ENCODE results near the gene MAP3K5. TPM values are rescaled to one million over a fixed set of nuclear protein-coding genes. Genes with fewer than 3 reads are reported as not detected.
A peak's percentile ranks its signal among the peaks of the same experiment; 100 is the strongest.

The MAP3K5 gene
- polyA plus RNA-seq, 6 donors from 2014 or later = 5.8 to 15.5 (median 10.1) TPM

DNA sequence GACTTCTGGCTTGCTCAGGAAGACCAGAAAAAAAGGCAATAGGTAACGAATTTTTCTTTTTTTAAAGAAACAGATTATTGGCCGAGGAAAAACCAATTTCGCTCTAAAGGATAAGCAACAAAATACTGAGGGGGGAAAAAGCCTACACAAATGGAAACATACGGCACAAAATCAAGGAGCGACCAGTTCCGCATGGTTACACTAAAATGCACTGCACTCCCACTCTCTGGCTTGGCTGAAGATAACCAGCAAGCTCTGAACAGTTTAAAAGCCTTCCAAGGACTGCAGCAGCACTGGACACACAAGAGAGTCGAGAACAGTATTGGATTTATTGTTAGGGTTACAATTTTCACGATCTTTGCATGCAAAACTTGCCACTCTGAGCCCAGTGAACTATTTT, 241.2 kb downstream of the MAP3K5 start:
- Mint-ChIP-seq H3K9me3 (no peaks in the 10 kb centered on the region), H3K36me3 (no peaks in the 10 kb centered on the region), H3K4me1 (peaks cover 0 to 9% (median 5%) of the 10 kb centered on the region in 3 donors), H3K27ac (peak overlapping the region in 1 of 6 donors; percentile 52), H3K27me3 (peaks cover 29 to 32% (median 30%) of the 10 kb centered on the region in 3 donors), H3K4me3 (peak overlapping the region; percentile 63 to 87 (median 73))
- ATAC-seq (ENCODE audit: low read depth in 2 of 2) (no peak), DNase-seq (no peak)

DNA sequence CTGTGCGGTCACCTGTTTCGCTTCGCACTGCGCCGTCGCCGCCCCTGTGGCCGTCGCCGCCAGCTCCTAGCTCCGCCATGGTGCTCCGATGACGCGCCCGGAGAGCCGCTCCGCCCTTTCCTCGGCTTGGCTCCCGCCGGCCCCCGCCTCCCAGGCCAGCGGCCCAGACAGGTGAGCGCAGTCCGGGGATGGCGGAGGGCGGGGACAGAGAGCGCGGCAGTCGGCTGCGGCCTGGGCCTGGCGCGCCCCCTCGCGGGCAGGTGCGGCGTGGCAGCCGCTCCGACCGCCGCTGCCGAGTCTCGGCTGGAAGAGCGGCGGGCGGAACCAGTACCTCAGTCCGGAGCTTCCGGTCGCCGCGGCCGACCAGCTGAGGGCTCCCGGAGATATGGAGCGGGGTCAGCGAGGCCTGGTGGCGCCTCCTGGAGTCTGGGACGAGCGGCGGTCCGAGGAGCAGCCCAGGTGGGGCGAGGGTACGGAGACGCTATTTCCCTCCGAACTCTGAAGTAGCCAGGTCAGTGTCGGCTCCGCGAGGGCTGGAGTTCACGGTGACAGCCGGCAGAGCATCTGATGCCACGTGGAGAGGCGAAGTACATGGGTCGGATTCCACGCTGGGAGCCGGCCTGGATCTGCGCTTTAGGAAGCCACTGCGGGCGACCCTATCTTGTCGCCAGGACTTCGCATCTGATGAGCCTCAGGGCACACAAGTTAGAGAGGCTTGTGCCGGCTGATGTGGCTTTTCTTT, 241.8 kb downstream of the MAP3K5 start, which contains the start of gene MAP7:
MAP7 (minus strand) TSS at position 93 of the 742 bp plus-strand sequence; CDS start at position 79, 14 bp downstream.
- H3K4me3 Mint-ChIP-seq = peak within 1 kb of the TSS; percentile 68 to 87 (median 80)
- H3K4me1 Mint-ChIP-seq = peaks cover 0 to 9% (median 5%) of the 10 kb centered on the region in 3 donors
- peak within 1 kb of the TSS in 3 of 6 donors; percentile 12 to 52 (median 36) for H3K27ac Mint-ChIP-seq
- peak; percentile 79 to 83 for ATAC-seq (ENCODE audit: low read depth in 2 of 2)
- H3K27me3 Mint-ChIP-seq = peaks cover 33 to 34% (median 33%) of the 10 kb centered on the region in 3 donors
- H3K36me3 Mint-ChIP-seq = no peaks in the 10 kb centered on the region
- peak; percentile 52 for DNase-seq
- no peaks in the 10 kb centered on the region for H3K9me3 Mint-ChIP-seq

DNA sequence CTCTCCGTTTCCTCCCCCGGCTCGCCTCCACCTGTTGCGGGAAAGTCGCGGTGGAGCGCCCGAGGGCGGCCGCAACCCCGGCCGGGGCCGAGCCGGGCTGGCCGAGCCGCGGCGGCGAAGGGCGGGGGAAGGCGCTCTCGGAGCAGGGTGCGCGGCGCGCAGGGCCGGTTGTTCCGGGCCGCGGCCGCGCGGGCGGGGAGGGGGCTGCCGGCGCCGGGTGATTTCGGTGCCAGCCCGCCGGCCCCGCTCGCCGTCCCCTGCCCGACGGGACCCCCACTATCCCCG, 242.3 kb downstream of the MAP3K5 start:
- Mint-ChIP-seq H3K27me3 (peaks cover 38 to 39% (median 38%) of the 10 kb centered on the region in 3 donors), H3K4me3 (peak overlapping the region in 5 of 8 donors; percentile 41 to 83 (median 68)), H3K4me1 (peaks cover 0 to 9% (median 5%) of the 10 kb centered on the region in 3 donors), H3K27ac (no peak overlapping the region), H3K36me3 (no peaks in the 10 kb centered on the region), H3K9me3 (no peaks in the 10 kb centered on the region)
- peak; percentile 54 to 63 for ATAC-seq (ENCODE audit: low read depth in 2 of 2)
- DNase-seq = no peak

DNA sequence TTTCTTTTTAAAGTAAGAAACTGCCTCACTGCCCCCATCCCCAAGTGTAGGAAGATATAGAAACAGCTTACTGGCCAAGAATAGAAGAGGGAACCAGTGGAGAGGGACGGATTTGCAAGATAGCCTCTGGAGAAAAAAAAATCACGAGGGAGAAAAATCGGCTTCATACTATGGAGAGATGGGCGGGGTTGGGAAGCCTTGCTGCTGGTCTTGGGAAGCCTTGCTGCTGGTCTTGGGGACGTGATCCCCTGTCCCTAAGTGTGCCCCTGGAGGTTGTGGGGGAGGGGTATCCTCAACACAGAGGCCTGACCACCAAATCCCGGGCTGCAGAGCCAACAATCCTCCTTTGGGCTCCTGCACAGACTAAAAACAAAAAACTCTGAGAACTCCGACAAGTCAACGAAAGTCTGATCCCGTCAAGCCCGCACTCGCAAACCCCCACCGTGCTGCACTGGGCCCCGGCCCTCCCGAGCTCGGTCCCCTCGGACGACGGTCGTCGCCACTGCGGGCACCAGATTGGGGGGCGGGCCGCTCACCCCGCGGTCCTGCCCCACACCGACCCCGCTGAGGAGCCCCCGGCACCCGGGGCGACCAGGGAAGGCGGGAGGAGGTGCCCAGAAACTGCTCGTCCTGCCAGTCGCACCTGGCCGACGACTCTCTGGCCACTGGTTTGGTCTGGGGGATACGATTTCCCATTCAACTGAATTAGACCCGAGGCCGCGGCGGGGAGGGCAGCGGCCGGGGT, 242.8 kb downstream of the MAP3K5 start:
- no peaks in the 10 kb centered on the region for H3K9me3 Mint-ChIP-seq
- H3K4me3 Mint-ChIP-seq = peak overlapping the region; percentile 59 to 86 (median 80)
- peak in 1 of 2 donors; percentile 9 for ATAC-seq (ENCODE audit: low read depth in 2 of 2)
- DNase-seq = no peak
- peak overlapping the region in 2 of 6 donors; percentile 12 to 36 for H3K27ac Mint-ChIP-seq
- H3K4me1 Mint-ChIP-seq = peaks cover 0 to 9% (median 5%) of the 10 kb centered on the region in 3 donors
- peaks cover 42 to 44% (median 44%) of the 10 kb centered on the region in 3 donors for H3K27me3 Mint-ChIP-seq
- H3K36me3 Mint-ChIP-seq = no peaks in the 10 kb centered on the region

DNA sequence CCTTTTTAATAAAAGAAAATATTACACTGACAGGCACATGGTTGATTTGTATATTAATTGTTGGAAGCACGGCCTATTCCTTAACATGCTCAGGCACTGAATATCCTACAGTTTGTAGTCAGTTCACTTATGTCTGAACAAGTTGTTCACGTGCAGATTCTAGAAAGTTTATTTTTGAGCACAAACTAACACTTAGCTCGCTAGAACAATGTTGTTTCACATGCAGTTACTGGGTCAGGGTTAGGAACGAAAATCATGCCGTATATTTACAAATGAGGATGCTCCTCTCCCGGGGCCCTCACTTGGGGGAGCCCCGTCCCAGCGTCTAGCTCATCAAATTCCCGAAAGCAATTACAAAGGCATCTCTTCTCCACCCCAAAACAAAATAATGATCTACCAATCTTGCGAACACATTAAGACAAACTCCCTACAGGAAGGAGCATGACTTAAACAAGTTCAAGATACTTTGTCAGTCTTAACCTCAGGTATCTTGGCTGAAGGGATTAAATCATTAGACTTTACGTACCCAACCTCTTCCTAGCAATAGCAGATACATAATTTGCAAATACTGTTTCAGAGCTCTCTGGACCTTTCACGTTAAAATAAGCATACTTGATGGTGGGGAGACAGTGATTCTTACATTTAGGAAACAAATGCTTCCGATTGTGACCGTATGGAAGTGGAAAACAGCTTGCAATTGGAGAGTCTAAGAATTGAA, 243.5 kb downstream of the MAP3K5 start:
- Mint-ChIP-seq H3K9me3 (no peaks in the 10 kb centered on the region), H3K4me1 (peaks cover 0 to 9% (median 5%) of the 10 kb centered on the region in 3 donors)

DNA sequence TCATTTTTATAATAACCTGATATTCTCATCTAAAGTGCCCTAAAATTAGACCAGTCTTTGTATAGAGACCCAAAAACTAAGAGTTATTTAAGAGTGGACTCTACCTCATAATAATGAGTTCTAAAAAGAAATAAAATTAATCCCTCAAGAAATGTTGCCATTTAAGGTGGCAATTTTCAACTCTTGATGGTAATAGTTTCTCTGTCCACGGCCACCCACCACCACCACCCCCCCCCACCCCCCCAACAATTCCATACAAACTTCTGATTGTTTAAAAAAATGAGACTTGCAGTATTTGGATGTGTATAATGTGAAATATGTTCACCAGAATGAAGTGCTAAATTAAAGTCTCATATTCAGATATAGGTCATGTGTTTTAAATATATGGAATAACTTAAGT, 244.4 kb downstream of the MAP3K5 start:
- Mint-ChIP-seq H3K27ac (no peak overlapping the region), H3K4me1 (peaks cover 0 to 9% (median 5%) of the 10 kb centered on the region in 3 donors), H3K36me3 (no peaks in the 10 kb centered on the region), H3K27me3 (peaks cover 47 to 58% (median 54%) of the 10 kb centered on the region in 3 donors), H3K4me3 (no peak overlapping the region), H3K9me3 (no peaks in the 10 kb centered on the region)
- DNase-seq = no peak
- ATAC-seq (ENCODE audit: low read depth in 2 of 2) = no peak

More for the DNA sequence above, 243.5 kb downstream of the MAP3K5 start:
- peak overlapping the region in 7 of 8 donors; percentile 59 to 86 (median 80) for H3K4me3 Mint-ChIP-seq
- ATAC-seq (ENCODE audit: low read depth in 2 of 2) = no peak
- H3K27me3 Mint-ChIP-seq = peaks cover 44 to 52% (median 49%) of the 10 kb centered on the region in 3 donors
- no peak for DNase-seq
- no peaks in the 10 kb centered on the region for H3K36me3 Mint-ChIP-seq
- H3K27ac Mint-ChIP-seq = peak overlapping the region in 2 of 6 donors; percentile 12 to 71

DNA sequence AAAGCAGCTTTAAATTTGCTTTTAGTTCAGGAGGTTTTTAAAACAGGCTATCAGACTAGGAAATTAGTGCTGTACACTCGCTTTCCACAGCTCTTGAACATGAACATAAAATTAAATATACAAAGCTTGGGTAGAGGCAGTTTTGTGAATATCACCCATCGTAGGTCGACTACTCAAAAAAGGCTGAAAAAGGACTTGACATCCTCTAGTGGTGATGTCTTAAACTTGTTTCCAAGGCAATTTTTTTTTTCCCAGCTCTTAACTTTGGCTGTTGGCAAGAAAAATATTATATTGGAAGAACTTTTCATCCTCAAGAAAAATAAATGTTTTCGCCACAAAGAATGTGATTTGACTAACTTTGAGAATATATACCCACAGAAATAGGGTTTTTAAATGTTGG, 244.9 kb downstream of the MAP3K5 start:
- H3K27me3 Mint-ChIP-seq = peaks cover 50 to 58% (median 54%) of the 10 kb centered on the region in 3 donors
- no peaks in the 10 kb centered on the region for H3K9me3 Mint-ChIP-seq
- H3K36me3 Mint-ChIP-seq = no peaks in the 10 kb centered on the region
- ATAC-seq (ENCODE audit: low read depth in 2 of 2) (no peak), DNase-seq (no peak)
- H3K4me1 Mint-ChIP-seq = peaks cover 0 to 9% (median 5%) of the 10 kb centered on the region in 3 donors
- H3K4me3 Mint-ChIP-seq = no peak overlapping the region
- H3K27ac Mint-ChIP-seq = no peak overlapping the region

DNA sequence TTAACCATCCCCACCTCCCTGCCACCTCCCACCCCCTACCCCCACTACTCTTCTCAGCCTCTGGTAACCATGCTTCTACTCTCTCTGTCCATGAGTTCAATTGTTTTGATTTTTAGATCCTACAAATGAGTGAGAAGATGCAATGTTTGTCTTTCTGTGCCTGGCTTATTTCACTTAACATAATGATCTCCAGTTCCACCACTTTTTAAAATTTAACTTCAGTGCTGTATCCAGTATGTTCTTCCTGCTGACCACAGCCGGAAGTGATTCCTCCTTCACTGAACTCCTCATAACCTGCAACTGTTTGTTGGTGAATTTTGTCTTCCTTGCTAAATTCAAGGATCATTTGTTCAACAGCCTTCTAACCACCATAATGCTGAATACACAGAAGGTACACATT, 245.9 kb downstream of the MAP3K5 start:
- Mint-ChIP-seq H3K4me1 (peaks cover 0 to 9% (median 5%) of the 10 kb centered on the region in 3 donors), H3K4me3 (no peak overlapping the region), H3K27ac (no peak overlapping the region), H3K9me3 (no peaks in the 10 kb centered on the region), H3K36me3 (no peaks in the 10 kb centered on the region), H3K27me3 (peaks cover 53 to 58% (median 54%) of the 10 kb centered on the region in 3 donors)
- ATAC-seq (ENCODE audit: low read depth in 2 of 2) (no peak), DNase-seq (no peak)

DNA sequence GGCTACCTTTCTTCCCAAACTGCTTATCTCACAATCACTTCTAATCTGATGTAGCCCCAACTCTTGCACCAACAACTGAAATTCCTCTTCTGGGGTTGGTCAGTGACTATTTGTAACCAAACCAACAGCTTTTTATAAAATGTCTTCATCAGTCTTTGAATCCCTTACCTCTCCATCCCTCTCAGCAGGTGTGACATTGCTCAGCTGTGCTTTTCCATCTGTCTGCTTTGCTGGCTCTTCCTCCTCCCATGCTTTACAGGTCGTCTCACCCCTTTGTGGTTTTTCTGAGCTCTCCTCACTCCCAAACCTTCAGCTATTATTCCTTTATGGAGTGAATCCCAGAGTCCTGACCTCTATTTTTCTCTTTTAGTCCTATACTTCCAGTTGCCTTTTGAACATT, 248.0 kb downstream of the MAP3K5 start:
- Mint-ChIP-seq H3K4me1 (peaks cover 0 to 5% (median 4%) of the 10 kb centered on the region in 3 donors), H3K36me3 (no peaks in the 10 kb centered on the region), H3K9me3 (no peaks in the 10 kb centered on the region)

DNA sequence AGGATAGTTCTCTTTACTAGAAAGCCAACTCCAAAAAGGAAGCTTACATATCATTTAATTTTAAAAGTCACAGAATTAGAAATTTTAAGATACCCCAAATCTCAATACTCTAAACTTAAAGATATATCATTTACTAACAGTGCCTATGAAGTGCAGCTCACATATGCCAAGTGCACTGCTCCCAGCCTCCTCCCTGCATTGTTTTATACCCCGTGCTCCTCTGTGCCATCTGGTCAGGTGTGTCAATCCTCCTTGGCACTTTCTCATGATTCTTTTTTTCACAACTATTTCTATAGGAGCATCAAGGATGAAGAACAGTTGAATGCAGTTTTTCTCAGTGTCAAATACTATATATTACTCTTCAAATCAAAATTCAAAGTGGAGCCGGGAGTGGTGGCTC, 250.9 kb downstream of the MAP3K5 start:
- no peaks in the 10 kb centered on the region for H3K4me1 Mint-ChIP-seq
- DNase-seq (no peak), ATAC-seq (ENCODE audit: low read depth in 2 of 2) (no peak)
- no peaks in the 10 kb centered on the region for H3K36me3 Mint-ChIP-seq
- peaks cover 0 to 2% (median 0%) of the 10 kb centered on the region in 7 donors for H3K9me3 Mint-ChIP-seq
- H3K27ac Mint-ChIP-seq = no peak overlapping the region
- H3K4me3 Mint-ChIP-seq = no peak overlapping the region
- H3K27me3 Mint-ChIP-seq = peaks cover 26 to 32% (median 27%) of the 10 kb centered on the region in 3 donors

More for the DNA sequence above, 248.0 kb downstream of the MAP3K5 start:
- peaks cover 51 to 57% (median 54%) of the 10 kb centered on the region in 3 donors for H3K27me3 Mint-ChIP-seq
- no peak overlapping the region for H3K27ac Mint-ChIP-seq
- H3K4me3 Mint-ChIP-seq = no peak overlapping the region
- DNase-seq (no peak), ATAC-seq (ENCODE audit: low read depth in 2 of 2) (no peak)

DNA sequence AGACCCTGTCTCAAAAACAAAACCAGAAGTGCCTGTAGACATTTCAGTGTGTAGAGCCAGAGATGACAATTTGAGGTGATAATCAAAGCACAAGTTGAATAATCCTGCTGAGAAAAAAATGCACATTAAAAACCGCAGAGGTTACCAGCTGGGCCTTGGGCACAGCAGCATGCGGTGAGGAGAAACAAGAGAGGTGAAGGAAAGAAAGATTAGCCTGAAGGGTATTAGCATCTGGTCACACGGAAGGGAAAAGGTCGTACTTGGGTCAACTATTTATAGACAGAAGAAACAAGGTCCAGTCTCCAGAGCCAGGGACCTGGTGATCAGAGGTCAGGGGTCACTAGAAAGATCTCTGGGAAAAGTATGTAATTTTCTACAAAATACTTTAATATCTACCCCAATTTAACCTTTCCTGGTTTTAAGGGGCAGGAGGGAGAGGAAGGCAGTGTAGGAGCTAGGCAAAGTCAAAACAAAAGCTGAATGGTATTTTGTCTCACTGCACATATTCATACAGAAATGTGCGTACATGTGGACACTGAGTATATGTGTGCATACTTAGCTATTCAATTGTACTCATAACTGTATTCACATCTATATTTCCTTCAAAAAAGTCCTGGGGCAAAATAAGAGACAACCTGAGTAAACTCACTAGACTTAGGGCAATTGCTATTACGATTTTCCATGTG, 252.2 kb downstream of the MAP3K5 start:
- DNase-seq (no peak), ATAC-seq (ENCODE audit: low read depth in 2 of 2) (no peak)
- no peaks in the 10 kb centered on the region for H3K4me1 Mint-ChIP-seq
- peaks cover 0 to 7% (median 0%) of the 10 kb centered on the region in 7 donors for H3K9me3 Mint-ChIP-seq
- no peaks in the 10 kb centered on the region for H3K36me3 Mint-ChIP-seq
- H3K4me3 Mint-ChIP-seq = no peak overlapping the region
- no peak overlapping the region for H3K27ac Mint-ChIP-seq
- peaks cover 17 to 20% (median 19%) of the 10 kb centered on the region in 3 donors for H3K27me3 Mint-ChIP-seq

DNA sequence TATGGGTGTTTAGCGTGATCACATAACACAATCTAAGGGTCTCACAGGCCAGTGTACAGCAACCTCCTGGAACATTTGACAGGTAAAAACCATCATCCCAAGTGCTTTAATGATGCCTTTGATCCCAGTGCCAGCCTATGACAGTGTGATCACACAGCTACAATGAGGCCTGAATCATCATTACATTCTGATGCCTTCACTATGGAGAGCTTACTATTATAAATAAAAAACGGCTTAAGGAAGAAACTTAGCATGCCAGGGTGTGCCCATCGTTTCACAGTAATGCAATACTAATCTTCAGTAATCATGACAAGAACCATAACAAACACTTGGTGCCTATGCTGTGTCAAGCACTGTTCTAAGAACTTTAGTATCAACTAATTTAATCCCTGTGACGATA, 253.4 kb downstream of the MAP3K5 start:
- peaks cover 6 to 12% (median 7%) of the 10 kb centered on the region in 3 donors for H3K27me3 Mint-ChIP-seq
- DNase-seq (no peak), ATAC-seq (ENCODE audit: low read depth in 2 of 2) (no peak)
- H3K27ac Mint-ChIP-seq = no peak overlapping the region
- H3K9me3 Mint-ChIP-seq = peaks cover 0 to 7% (median 0%) of the 10 kb centered on the region in 7 donors
- no peaks in the 10 kb centered on the region for H3K36me3 Mint-ChIP-seq
- no peaks in the 10 kb centered on the region for H3K4me1 Mint-ChIP-seq
- no peak overlapping the region for H3K4me3 Mint-ChIP-seq
